ENCODE data around the gene STRN4.

STRN4 gene

GRCh38 chr19:46755077-46755852, 9.0 kb upstream of the STRN4 start:
- TF ChIP-seq ZFP3 (CRISPR knock-in tag; IDR thresholded peaks at IDR 0.05) (no peak), ARNTL (CRISPR knock-in tag; IDR thresholded peaks at IDR 0.05; ENCODE audit: borderline replicate concordance, low read depth) (no peak), TCF4 (CRISPR knock-in tag; IDR thresholded peaks at IDR 0.05; ENCODE audit: borderline replicate concordance) (no peak), POU6F1 (CRISPR knock-in tag; IDR thresholded peaks at IDR 0.05; ENCODE audit: borderline replicate concordance, low read depth) (no peak), ZC3H10 (CRISPR knock-in tag; IDR thresholded peaks at IDR 0.05) (no peak), ZNF565 (CRISPR knock-in tag; conservative IDR thresholded peaks at IDR 0.05; ENCODE audit: low read depth) (no peak), PPARA (CRISPR knock-in tag; IDR thresholded peaks at IDR 0.05; ENCODE audit: borderline replicate concordance) (no peak), TOX (CRISPR knock-in tag; IDR thresholded peaks at IDR 0.05; ENCODE audit: borderline replicate concordance) (no peak)
- TF ChIP-seq, protein P1, sequence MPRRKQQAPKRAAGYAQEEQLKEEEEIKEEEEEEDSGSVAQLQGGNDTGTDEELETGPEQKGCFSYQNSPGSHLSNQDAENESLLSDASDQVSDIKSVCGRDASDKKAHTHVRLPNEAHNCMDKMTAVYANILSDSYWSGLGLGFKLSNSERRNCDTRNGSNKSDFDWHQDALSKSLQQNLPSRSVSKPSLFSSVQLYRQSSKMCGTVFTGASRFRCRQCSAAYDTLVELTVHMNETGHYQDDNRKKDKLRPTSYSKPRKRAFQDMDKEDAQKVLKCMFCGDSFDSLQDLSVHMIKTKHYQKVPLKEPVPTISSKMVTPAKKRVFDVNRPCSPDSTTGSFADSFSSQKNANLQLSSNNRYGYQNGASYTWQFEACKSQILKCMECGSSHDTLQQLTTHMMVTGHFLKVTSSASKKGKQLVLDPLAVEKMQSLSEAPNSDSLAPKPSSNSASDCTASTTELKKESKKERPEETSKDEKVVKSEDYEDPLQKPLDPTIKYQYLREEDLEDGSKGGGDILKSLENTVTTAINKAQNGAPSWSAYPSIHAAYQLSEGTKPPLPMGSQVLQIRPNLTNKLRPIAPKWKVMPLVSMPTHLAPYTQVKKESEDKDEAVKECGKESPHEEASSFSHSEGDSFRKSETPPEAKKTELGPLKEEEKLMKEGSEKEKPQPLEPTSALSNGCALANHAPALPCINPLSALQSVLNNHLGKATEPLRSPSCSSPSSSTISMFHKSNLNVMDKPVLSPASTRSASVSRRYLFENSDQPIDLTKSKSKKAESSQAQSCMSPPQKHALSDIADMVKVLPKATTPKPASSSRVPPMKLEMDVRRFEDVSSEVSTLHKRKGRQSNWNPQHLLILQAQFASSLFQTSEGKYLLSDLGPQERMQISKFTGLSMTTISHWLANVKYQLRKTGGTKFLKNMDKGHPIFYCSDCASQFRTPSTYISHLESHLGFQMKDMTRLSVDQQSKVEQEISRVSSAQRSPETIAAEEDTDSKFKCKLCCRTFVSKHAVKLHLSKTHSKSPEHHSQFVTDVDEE (CRISPR knock-in tag; IDR thresholded peaks at IDR 0.05) = no peak
- TF ChIP-seq, protein P2, sequence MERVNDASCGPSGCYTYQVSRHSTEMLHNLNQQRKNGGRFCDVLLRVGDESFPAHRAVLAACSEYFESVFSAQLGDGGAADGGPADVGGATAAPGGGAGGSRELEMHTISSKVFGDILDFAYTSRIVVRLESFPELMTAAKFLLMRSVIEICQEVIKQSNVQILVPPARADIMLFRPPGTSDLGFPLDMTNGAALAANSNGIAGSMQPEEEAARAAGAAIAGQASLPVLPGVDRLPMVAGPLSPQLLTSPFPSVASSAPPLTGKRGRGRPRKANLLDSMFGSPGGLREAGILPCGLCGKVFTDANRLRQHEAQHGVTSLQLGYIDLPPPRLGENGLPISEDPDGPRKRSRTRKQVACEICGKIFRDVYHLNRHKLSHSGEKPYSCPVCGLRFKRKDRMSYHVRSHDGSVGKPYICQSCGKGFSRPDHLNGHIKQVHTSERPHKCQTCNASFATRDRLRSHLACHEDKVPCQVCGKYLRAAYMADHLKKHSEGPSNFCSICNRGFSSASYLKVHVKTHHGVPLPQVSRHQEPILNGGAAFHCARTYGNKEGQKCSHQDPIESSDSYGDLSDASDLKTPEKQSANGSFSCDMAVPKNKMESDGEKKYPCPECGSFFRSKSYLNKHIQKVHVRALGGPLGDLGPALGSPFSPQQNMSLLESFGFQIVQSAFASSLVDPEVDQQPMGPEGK (CRISPR knock-in tag; IDR thresholded peaks at IDR 0.05; ENCODE audit: borderline replicate concordance) = no peak
- ATAC-seq = no peak

GRCh38 chr19:46753420-46754155, 7.3 kb upstream of the STRN4 start:
- TF ChIP-seq ZNF8 (CRISPR knock-in tag; IDR thresholded peaks at IDR 0.05) (no peak), RARB (CRISPR knock-in tag; IDR thresholded peaks at IDR 0.05) (no peak), SNAI2 (CRISPR knock-in tag; IDR thresholded peaks at IDR 0.05) (no peak)
- TF ChIP-seq, protein P2 (CRISPR knock-in tag; IDR thresholded peaks at IDR 0.05; ENCODE audit: borderline replicate concordance) = no peak
- ATAC-seq = peak; percentile 43

DNA sequence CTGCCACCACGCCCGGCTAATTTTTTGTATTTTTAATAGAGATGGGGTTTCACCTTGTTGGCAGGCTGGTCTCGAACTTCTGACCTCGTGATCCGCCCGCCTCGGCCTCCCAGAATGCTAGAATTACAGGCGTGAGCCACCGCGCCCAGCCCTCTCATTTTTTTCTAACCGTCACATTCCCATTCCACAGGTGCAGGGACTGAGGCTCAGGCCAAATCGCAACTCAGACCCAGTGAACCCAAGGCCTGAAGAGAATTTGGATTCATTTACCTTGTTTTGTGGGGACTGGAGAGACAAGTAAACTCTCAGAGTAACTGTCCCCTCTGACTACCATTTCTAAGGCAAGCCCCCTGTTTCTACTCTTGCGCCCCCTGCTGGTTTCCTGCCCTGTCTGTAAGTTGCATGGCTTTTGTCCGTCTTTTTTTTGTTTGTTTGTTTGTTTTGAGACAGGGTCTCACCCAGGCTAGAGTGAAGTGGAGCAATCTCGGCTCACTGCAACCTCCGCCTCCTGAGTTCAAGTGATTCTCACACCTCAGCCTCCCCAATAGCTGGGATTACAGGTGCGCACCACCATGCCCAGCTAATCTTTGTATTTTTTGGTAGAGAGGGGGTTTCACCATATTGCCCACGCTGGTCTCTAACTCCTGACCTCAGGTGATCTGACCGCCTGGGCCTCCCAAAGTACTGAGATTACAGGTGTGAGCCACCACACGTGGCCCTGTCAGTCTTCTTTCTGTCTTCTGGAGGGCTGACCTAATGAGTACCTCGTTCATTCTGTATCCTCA, 2.3 kb upstream of the STRN4 start:
- TF ChIP-seq, protein P3, sequence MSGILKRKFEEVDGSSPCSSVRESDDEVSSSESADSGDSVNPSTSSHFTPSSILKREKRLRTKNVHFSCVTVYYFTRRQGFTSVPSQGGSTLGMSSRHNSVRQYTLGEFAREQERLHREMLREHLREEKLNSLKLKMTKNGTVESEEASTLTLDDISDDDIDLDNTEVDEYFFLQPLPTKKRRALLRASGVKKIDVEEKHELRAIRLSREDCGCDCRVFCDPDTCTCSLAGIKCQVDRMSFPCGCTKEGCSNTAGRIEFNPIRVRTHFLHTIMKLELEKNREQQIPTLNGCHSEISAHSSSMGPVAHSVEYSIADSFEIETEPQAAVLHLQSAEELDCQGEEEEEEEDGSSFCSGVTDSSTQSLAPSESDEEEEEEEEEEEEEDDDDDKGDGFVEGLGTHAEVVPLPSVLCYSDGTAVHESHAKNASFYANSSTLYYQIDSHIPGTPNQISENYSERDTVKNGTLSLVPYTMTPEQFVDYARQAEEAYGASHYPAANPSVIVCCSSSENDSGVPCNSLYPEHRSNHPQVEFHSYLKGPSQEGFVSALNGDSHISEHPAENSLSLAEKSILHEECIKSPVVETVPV (CRISPR knock-in tag; IDR thresholded peaks at IDR 0.05) = no peak
- TF ChIP-seq ESRRG (CRISPR knock-in tag; IDR thresholded peaks at IDR 0.05) = no peak
- no peak for TF ChIP-seq ZFP3 (CRISPR knock-in tag; IDR thresholded peaks at IDR 0.05)
- no peak for TF ChIP-seq ZFP30 (CRISPR knock-in tag; IDR thresholded peaks at IDR 0.05)
- TF ChIP-seq ISL1 (CRISPR knock-in tag; IDR thresholded peaks at IDR 0.05) = no peak
- no peak for TF ChIP-seq TCF4 (CRISPR knock-in tag; IDR thresholded peaks at IDR 0.05; ENCODE audit: borderline replicate concordance)
- no peak for TF ChIP-seq PPARA (CRISPR knock-in tag; IDR thresholded peaks at IDR 0.05; ENCODE audit: borderline replicate concordance)
- TF ChIP-seq, protein P4, sequence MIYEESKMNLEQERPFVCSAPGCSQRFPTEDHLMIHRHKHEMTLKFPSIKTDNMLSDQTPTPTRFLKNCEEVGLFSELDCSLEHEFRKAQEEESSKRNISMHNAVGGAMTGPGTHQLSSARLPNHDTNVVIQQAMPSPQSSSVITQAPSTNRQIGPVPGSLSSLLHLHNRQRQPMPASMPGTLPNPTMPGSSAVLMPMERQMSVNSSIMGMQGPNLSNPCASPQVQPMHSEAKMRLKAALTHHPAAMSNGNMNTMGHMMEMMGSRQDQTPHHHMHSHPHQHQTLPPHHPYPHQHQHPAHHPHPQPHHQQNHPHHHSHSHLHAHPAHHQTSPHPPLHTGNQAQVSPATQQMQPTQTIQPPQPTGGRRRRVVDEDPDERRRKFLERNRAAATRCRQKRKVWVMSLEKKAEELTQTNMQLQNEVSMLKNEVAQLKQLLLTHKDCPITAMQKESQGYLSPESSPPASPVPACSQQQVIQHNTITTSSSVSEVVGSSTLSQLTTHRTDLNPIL (CRISPR knock-in tag; IDR thresholded peaks at IDR 0.05; ENCODE audit: low read depth) = no peak
- ATAC-seq = peak; percentile 35; the same call in 1 of the 3 replicates

All from SK-N-SH treated with all-trans-retinoic acid at 6 μM for 48 hours (cell line).